Hindlimb muscle (tissue), 1 donor: ENCODE measurements around the gene GPR42. TPM values are rescaled to one million over a fixed set of nuclear protein-coding genes. Genes with fewer than 3 reads are reported as not detected.
A peak's percentile ranks its signal among the peaks of the same experiment; 100 is the strongest.
"Not testable (repeated sequence)": the region's sequence is repeated elsewhere in the genome, so short reads cannot be mapped to it uniquely, and the experiment has no call there.

Source experiments
- DNase-seq: peaks from one replicate; pipeline ENCODE4 v3.0.0-alpha.2; 2013
- polyA plus RNA-seq: library from polyadenylated mRNA; unstranded; fragments of 120-200 nt; gene quantifications from one replicate; pipeline ENCODE4 v1.2.1, GENCODE V29; 2013; ENCODE audit not compliant: insufficient read length

GPR42 gene
- polyA plus RNA-seq, 1 donor, result not detected

DNA sequence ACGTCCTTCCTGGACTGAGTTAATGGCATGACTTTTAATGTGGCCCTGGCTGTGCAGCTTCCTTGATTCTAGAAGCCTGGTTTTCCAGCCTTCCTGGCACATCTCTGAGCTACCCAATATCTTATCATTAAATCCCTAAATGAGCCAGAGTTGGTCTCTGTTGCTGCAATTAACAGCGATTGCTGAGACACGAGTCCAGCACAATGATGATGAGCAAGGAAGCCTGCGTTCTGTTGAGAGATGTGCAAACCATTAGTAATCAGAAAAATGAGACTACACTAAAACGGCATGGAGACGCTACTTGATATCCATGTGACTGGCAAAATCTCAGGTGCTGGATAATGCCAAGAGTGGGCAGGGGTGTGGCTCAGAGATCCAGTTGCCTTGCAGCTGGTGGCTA lies 26.2 kb downstream of the GPR42 start:
- DNase-seq, result no peak

DNA sequence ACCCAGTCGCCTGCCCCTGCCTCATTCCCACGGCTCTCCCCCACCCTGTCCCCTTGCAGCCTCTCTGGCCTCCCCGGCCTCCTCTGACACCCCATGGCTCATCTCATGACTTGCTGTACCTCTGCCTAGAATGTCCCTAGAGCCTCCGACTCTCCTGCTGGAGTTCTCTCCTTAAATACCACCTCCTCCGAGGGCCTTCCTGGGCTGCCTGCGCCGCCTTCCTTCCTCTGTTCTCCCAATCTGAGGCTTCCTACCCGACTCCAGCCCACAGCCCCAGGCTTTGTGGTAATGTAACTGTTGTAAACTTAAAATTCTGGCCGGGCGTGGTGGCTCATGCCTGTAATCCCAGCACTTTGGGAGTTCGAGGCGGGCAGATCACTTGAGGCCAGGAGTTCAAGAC lies 27.7 kb downstream of the GPR42 start:
- no peak for DNase-seq

DNA sequence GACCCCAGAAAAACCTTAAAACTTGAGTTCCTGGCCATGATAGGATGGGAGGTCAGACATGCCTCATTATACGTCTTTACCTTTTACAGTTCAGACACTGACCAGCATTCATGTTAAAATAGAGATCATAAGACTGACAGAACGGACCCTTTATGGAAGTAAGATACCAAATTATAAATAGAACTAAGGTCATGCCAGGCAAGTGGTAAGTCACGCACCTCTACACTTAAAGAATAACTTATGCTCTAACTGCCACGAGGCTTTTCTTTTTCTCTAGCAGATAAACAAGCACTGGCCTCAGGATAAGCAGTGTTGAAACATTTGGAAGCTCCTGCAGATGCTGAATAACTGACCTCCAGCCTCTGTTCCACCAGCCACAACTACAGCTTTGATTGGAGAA lies 28.4 kb downstream of the GPR42 start:
- DNase-seq, result no peak

DNA sequence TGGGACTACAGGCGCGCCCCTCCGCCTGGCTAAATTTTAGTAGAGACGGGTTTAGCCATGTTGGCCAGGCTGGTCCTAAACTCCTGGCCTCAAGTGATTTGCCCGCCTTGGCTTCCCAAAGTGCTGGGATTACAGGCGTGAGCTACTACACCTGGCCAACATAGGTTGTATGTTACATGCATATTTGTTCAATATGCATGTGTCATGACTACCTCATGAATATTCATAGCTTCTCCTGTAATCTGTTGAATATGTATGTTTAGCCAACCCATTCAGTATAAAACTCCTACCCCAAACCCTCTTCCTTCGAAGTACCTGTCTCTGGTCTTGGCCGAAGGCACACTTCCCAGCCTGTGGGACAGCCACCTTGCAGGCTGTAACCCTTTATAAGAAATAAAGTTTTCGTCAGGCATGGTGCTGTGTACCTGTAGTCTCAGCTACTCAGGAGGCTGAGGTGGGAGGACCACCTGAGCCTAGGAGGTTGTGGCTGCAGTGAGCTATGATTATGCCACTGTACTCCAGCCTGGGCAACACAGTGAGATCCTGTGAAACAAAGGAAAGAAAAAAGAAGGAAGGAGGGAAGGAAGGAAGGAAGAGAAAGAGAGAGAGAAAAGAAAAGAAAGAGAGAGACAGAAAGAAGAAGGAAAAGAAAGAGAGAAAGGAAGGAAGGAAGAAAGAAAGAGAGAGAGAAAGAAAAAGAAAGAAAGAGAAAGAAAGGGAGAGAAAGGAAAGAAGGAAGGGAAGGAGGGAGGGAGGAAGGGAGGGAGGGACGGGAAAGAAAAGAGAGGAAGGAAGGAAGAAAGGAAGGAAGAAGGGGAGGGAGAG lies 29.3 kb downstream of the GPR42 start:
- DNase-seq, result no peak

DNA sequence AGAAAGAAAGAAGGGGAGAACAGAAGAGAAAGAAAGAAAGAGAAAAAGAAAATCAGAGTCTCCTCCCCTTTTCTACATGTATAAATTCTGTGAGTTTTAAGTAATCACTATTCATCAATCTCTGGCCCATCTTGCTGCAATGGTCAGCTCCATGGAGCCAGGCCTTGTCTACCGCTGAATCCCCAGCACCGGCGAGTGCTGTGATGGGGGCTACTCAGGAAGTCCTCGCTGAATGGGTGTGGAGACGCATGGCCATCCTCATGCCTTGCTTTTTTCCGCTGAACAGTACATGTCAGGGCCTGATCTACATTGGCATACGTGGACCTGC lies 29.9 kb downstream of the GPR42 start:
- DNase-seq, result no peak

DNA sequence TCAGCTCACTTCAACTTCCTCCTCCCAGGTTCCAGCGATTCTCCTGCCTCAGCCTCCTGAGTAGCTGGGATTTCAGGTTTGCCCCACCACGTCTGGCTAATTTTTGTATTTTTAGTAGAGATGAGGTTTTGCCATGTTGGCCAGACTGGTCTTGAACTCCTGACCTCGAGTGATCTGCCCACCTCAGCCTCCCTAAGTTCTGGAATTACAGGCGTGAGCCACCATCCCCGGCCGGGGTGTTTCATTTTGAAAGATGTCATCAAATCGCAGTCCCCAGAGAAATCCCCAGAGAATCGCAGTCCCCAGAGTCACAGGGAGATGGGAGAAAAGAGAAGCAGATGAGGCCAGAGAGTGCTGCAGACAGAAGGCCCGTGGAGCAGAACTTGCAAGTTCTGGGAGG lies 30.5 kb downstream of the GPR42 start:
- DNase-seq, result not testable (repeated sequence)

DNA sequence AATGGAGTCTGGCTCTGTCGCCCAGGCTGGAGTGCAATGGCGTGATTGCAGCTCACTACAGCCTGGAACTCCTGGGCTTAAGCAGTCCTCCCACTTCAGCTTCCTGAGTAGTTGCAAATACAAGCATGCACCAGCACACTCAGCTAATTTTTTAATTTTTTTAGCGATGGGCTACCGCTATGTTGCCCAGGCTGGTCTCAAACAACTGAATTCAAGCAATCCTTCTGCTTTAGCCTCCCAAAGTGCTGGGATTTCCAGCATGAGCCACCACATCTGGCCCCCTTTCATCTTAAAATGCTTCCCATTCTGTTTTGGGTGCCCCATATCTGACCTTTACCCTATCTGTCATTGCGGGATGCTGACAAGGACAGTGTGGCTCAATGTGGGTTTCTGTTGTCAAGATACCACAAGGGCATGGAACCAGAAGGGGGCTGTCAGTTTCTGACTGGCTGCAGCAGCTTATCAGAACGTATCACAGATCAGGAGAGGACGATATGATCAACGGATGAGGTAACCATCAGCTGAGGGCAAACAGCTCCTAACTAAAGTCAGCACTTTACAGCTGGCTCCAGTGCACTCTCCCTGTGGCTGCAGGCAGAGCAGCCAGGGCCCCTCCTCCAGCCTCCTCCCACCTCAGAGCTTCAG lies 32.4 kb downstream of the GPR42 start:
- DNase-seq, result no peak

DNA sequence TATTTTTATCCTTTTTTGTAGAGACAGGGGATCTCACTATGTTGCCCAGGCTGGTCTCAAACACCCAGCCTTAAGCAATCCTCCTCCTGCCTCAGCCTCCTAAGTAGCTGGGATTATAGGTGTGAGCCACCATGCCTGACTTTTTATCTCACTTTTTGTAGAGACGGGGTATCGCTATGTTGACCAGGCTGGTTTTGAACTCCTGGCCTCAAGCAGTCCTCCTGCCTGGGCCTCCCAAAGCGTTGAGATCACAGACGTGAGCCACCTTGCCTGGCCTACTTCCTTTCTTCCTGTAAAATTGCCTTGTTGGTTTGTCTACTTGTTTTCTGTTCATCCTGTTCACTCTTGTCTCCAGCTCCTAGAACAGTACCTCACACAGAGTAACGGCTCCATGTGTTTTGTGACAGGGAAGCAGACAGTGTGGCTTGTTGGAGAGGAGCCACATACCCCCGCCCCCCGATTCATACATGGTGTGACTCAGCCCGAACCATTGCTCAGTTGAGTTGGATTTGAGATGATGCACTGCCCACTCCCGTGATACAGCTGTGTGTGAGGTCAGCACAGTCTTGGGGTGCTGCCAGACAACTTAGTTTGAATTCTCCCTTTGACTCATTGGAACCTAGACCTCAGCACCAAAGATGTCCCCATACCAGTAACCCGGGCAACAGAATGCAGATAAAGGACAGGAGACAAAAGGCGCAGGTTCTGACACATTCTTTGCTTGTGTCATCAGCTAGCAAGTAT lies 34.2 kb downstream of the GPR42 start:
- DNase-seq, result peak; percentile 23

DNA sequence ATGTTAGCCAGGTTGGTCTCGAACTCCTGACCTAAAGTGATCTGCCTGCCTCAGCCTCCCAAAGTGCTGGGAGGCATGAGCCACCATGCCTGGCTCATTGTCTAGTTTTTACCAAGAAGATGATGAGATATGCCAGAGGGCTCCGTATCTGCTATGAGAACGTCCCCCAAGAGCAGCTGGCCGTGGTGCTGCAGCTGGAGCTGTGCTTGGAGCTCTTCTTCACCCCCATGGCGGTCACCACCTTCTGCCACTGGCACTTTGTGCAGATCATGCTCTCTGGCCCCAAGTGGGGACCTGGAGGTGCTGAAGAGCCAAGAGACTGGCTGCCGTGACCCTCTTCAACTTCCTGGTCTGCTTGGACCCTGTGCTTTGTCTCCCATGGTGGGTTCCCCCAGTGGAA lies 36.8 kb downstream of the GPR42 start:
- DNase-seq, result no peak

DNA sequence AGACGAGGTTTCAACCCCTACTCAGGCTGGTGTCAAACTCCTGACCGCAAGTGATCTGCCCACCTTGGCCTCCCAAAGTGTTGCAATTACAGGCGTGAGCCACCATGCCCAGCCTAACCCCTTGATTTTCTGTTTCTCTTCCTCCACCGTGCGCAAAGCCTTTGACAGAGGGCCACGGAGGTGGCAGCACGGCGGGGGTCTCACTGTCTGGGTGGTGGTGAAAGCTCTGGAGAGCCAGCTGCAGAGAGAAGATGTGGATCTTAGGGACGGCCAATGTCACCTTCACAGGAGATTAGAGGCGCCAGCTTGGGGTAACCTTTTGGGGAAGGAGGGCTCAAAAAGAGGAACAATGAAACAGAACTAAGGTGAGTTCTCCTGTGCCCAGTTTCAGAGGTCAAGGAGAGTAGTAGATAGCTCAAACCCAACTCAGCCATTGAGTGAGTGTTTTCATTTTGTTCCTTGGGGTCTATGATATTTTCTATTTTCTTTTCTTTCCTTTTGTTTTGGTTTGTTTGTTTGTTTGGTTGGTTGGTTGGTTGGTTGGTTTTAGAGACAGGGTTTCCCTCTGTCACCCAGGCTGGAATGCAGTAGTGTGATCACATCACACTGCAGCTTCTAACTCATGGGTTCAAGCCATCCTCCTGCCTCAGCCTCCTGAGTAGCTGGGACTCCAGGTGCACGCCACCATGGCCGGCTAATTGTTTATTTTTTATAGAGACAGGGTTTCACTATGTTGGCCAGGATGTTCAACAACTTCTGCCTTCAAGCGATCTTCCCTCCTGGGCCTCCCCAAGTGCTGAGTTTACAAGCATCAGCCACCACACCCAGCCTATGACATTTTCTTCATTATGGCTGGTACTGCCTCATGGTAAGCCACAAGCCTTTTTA lies 37.7 kb downstream of the GPR42 start:
- DNase-seq, result no peak

DNA sequence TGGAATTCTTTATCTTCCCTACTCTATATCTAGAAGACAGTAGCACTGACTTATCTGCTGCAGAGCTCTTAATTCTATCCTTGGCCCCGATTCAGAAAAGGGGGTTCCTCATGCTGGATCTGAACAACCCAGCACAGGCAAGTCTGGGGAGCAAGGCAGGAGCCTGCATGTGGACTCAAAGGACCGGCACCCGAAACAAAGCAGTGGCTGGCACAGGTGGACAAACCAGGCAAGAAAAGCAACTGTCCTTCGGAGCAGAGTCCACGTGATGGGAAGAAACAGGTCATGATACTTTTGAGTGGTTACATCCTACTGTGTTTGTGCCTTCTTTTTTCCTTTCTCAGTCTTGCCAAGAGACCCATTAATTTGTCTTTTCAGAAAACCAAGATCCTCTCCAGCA lies 38.3 kb downstream of the GPR42 start:
- no peak for DNase-seq

DNA sequence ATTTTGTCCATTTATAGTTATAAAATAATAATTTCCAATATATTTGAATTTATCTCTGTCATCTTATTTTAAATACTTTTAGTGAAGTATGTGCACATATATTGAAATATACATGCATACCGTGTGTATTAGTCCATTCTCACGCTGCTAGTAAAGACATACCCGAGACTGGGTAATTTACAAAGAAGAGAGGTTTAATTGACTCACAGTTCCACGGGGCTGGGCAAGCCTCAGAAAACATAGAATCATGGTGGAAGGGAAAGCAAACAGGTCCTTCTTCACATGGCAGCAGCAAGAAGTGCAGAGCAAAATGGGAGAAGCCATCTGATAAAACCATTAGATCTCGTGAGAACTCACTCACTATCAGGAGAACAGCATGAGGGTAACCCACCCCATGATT lies 39.6 kb downstream of the GPR42 start:
- DNase-seq, result no peak

DNA sequence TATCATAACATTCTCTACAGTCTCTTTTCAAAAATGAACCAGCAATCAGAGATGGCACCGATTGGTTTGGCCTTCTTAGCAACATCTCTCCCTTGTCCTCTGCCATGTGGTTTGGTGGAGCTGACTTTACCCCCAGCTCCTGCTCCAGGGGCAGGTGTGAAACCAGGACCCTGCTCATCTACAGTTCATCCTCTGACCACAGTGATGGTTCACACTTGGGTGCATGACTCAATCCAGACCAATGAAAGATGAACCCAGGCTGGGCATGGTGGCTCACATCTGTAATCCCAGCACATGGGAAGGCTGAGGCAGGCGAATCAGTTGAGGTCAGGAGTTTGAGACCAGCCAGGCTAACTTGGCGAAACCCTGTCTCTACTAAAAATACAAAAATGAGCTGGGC lies 43.6 kb downstream of the GPR42 start:
- no peak for DNase-seq

DNA sequence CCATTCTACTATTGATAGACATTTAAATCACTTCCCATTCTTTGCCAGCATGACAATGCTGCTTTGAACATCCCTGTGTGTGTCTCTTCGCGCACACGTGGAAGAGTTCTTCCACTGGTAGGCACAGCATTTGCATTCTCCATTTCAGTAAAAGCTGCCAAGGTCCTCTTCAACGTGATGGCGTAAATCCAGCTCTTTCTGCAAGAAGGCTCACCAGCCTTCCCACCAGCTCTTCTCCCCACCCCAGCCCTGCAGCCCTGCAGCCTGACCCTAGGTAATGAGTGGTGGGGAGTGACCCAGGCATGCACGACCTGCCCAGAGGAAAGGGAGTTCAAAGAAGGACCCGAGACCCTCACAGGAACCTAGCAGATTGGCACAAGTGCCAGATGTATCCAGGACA lies 45.5 kb downstream of the GPR42 start:
- no peak for DNase-seq

DNA sequence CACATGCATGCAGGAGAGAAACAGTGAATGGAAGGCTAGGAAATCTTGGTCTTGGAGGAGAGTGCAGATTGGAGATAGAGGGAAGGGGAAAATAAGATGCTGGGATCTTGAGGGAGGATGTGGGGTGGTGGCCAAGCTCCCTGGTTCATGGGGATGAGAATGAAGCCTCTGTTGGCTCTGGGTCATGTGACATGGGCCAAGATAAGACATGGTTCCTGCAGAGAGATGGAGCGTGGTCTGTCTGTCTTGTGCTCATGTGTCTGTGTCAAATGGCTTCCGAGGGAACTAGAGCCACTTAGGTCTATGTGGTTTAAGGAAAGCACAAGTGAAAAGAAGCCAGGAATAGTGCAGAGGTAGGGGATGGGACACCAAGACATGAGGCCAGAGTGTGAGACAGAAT lies 46.4 kb downstream of the GPR42 start:
- DNase-seq, result no peak

DNA sequence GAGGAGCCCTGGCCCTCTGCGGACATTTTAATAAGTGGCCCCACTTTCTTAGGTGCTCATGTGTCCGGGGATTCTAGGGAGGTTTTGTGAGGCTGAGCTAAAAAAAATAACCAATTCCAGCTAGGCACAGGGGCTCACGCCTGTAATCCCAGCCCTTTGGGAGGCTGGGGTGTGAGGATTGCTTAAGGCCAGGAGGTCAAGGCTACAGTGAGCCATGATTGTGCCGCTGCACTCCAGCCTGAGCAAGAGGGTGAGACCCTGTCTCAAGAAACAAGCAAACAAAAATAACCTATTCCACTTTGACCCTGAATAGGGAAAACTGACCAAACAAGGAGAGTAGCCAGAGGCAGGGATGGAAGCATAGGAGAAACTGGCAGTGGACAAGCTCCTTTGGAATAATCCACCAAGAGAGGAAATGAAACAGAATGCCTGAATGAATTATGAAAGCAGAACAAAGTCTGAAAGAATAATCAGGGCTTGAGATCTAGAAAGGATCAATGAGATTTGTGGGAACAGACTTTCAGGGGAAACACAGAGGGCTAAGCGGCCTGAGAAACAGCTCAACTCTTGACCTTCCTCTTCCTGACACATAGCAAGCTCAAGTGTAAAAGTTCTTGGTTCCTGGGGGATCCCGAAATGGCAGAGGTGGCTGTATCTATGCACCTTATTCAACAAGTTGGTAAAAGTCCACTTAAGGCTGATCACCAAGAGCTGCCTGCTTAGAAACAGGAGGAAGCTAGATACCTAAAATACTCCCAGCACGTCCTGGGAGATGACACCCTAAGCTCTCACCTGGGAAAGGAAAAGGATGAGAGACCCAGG lies 47.1 kb downstream of the GPR42 start:
- DNase-seq, result no peak

DNA sequence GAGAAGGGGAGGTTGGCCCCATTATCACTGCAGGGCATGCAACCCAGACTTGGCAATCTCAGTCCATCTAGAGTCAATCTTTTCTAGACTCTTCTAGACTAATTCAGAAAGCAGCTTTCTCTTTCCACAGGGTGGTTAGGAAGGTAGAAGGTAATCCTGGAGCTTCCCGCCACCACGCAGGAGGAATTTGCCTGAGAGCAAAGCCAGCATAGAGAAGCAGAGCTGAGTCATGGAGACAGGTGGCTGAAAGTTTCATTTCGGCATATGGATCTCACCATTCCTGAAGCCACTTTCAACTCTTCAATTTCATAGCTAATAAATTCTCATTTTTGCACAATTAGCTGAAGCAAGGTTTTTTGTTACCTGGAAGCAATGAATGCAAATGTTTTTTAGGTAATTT lies 48.2 kb downstream of the GPR42 start:
- no peak for DNase-seq

DNA sequence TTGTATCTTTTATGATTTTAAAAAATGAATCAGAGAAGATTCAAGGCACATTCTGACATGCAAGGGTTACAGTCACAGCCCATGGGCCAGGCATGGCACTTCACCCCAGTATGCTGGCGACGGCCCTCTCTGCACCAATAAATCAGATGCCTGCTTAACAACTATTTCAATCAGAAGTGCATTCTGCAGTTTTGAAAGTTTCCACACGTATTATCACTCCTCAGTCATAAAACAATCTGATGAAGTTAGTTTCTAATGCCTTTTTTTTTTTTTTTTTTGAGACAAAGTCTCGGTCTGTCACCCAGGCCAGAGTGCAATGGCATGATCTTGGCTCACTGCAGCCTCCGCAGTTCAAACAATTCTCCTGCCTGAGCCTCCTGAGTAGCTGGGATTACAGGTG lies 48.9 kb downstream of the GPR42 start:
- DNase-seq, result no peak

DNA sequence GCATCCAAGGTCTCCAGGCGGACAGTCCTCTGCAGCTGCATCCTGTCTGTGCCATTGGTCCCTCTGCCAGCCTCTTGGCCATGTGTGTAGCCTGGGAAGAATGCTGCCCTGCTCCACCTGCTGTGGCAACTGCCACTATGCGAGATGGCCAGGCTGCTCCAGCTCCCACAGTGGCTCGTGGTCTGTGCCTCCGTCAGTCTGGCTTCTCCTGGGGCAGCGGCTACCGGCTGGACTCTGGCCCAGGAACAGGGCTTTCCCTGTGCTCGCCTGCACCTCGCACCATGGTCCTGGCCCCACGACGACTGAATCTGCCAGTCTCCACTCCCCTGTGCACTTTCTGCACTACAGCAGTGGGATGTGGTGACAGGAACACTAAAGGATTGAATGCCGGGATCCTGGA lies 50.5 kb downstream of the GPR42 start:
- DNase-seq, result no peak
